Endodermal cell (in vitro differentiated cells): ENCODE results near the gene PEAR1. TPM values are rescaled to one million over a fixed set of nuclear protein-coding genes. Genes with fewer than 3 reads are reported as not detected.

ENCODE experiments used
- DNase-seq: peaks from one replicate; pipeline ENCODE4 v3.0.0-alpha.2; 2017
- H3K27ac ChIP-seq: 2 replicates; pipeline ENCODE4 v1.5.1; 2013; ENCODE audit warnings: mild to moderate bottlenecking, low read depth, low read length, moderate library complexity
- H3K27me3 ChIP-seq: 2 replicates; pipeline ENCODE4 v1.6.1; 2013; ENCODE audit warnings: mild to moderate bottlenecking, low read length, moderate library complexity; ENCODE audit not compliant: insufficient read depth, control insufficient read depth, poor library complexity, severe bottlenecking
- H3K36me3 ChIP-seq: 2 replicates; pipeline ENCODE4 v1.7.0; 2013; ENCODE audit warnings: mild to moderate bottlenecking, low read length, moderate library complexity; ENCODE audit not compliant: control insufficient read depth, insufficient read depth
- H3K4me1 ChIP-seq: one replicate; pipeline ENCODE4 v1.7.0; 2013; ENCODE audit warnings: low read length; ENCODE audit not compliant: control insufficient read depth, insufficient read depth
- H3K4me3 ChIP-seq: 2 replicates; pipeline ENCODE4 v1.5.1; 2013; ENCODE audit warnings: mild to moderate bottlenecking, low read length, moderate library complexity
- H3K9ac ChIP-seq: 2 replicates; pipeline ENCODE4 v1.6.1; 2013; ENCODE audit warnings: mild to moderate bottlenecking, low read length, moderate library complexity; ENCODE audit not compliant: poor library complexity, severe bottlenecking; ENCODE audit errors: extremely low read depth
- H3K9me3 ChIP-seq: 2 replicates; pipeline ENCODE4 v1.6.1; 2013; ENCODE audit warnings: mild to moderate bottlenecking, low read length, moderate library complexity; ENCODE audit not compliant: control insufficient read depth
- H3K27ac Mint-ChIP-seq: 2 replicates; pipeline ENCODE4 v1.8.0; 2020; ENCODE audit warnings: mixed read lengths
- H3K27me3 Mint-ChIP-seq: 2 replicates; pipeline ENCODE4 v1.8.0; 2021; ENCODE audit warnings: mild to moderate bottlenecking, mixed read lengths; ENCODE audit not compliant: insufficient read depth
- H3K36me3 Mint-ChIP-seq: 2 replicates; pipeline ENCODE4 v1.8.0; 2020; ENCODE audit warnings: low read depth, mixed read lengths
- H3K4me1 Mint-ChIP-seq: 2 replicates; pipeline ENCODE4 v1.8.0; 2020; ENCODE audit warnings: mixed read lengths
- H3K4me3 Mint-ChIP-seq: 2 replicates; pipeline ENCODE4 v1.8.0; 2020; ENCODE audit warnings: mild to moderate bottlenecking, moderate library complexity, mixed read lengths
- H3K9me3 Mint-ChIP-seq: 2 replicates; pipeline ENCODE4 v1.8.0; 2020; ENCODE audit warnings: mild to moderate bottlenecking, mixed read lengths
- CTCF ChIP-seq: fragments of 200-600 bp; sonication (generic); conservative IDR thresholded peaks from 2 replicates; pipeline ENCODE4 v1.5.0; 2021; ENCODE audit warnings: antibody characterized with exemption, mild to moderate bottlenecking
- WGBS, 2 experiments: methylation state at CpG; one replicate each; pipeline versions ENCODE4 v1.1.5 to v1.1.7; 2013; ENCODE audit warnings: missing lambda C conversion rate in 2 of 2, mixed read lengths in 1 of 2; ENCODE audit not compliant: insufficient coverage in 1 of 2, insufficient read length in 1 of 2; 5-methylcytosine and 5-hydroxymethylcytosine counted together
- total RNA-seq, 2 donors: library from RNA; stranded (reverse); fragmentation: NEBNext Ultra II Directional in 1 of 2; extraction: Animal tissue kit (Norgen Biotek cat#: 25700) in 1 of 2; gene quantifications; 2 replicates in 1 of 2; 3 replicates in 1 of 2; pipeline ENCODE4 v1.2.1, GENCODE V29; 2021

PEAR1 gene
- total RNA-seq, 2 donors from 2014 or later, result 0.29 to 0.53 TPM

GRCh38 chr1:156923670-156924477, 30.4 kb downstream of the PEAR1 start:
- H3K36me3 ChIP-seq, result no peaks in the 10 kb centered on the region
- H3K4me1 ChIP-seq, result no peaks in the 10 kb centered on the region
- Mint-ChIP-seq H3K4me3 (peak overlapping the region; percentile 47), H3K27ac (no peak overlapping the region), H3K9me3 (no peaks in the 10 kb centered on the region), H3K36me3 (no peaks in the 10 kb centered on the region), H3K27me3 (peaks cover 100% of the 10 kb centered on the region), H3K4me1 (peaks cover 10% of the 10 kb centered on the region)
- no peak overlapping the region for H3K9ac ChIP-seq
- TF ChIP-seq CTCF, result no peak
- H3K27ac ChIP-seq, result no peak overlapping the region
- 2 to 3% methylated on average over 17 to 63 of the region's 64 CpGs for WGBS, 2 experiments
- no peaks in the 10 kb centered on the region for H3K9me3 ChIP-seq
- H3K4me3 ChIP-seq, result peak overlapping the region; percentile 69
- peaks cover 100% of the 10 kb centered on the region for H3K27me3 ChIP-seq
- peak; percentile 72 for DNase-seq

- WGBS, 2 experiments, result 24 to 54% methylated on average over 3 to 22 of the region's 22 CpGs
- H3K36me3 ChIP-seq, result no peaks in the 10 kb centered on the region
- Mint-ChIP-seq H3K27ac (no peak overlapping the region), H3K4me1 (peaks cover 10% of the 10 kb centered on the region), H3K36me3 (no peaks in the 10 kb centered on the region), H3K4me3 (peak overlapping the region; percentile 47), H3K27me3 (peaks cover 100% of the 10 kb centered on the region), H3K9me3 (no peaks in the 10 kb centered on the region)
- H3K9ac ChIP-seq, result no peak overlapping the region
- H3K4me1 ChIP-seq, result no peaks in the 10 kb centered on the region
- H3K27me3 ChIP-seq, result peaks cover 100% of the 10 kb centered on the region
- no peak overlapping the region for H3K27ac ChIP-seq
- TF ChIP-seq CTCF, result no peak
- H3K4me3 ChIP-seq, result peak overlapping the region; percentile 69
- DNase-seq, result peak; percentile 75
- H3K9me3 ChIP-seq, result no peaks in the 10 kb centered on the region
Observed at GRCh38 chr1:156924478-156925153, 31.1 kb downstream of the PEAR1 start.

GRCh38 chr1:156925154-156926010, 31.9 kb downstream of the PEAR1 start:
- no peaks in the 10 kb centered on the region for H3K36me3 Mint-ChIP-seq
- H3K27ac Mint-ChIP-seq, result no peak overlapping the region
- no peaks in the 10 kb centered on the region for H3K36me3 ChIP-seq
- H3K4me1 Mint-ChIP-seq, result peaks cover 10% of the 10 kb centered on the region
- TF ChIP-seq CTCF, result no peak
- H3K9me3 ChIP-seq, result no peaks in the 10 kb centered on the region
- H3K27me3 Mint-ChIP-seq, result peaks cover 99% of the 10 kb centered on the region
- H3K9me3 Mint-ChIP-seq, result no peaks in the 10 kb centered on the region
- DNase-seq, result no peak
- no peak overlapping the region for H3K9ac ChIP-seq
- H3K4me3 ChIP-seq, result no peak overlapping the region
- H3K27me3 ChIP-seq, result peaks cover 94% of the 10 kb centered on the region
- H3K27ac ChIP-seq, result no peak overlapping the region
- no peaks in the 10 kb centered on the region for H3K4me1 ChIP-seq
- peak overlapping the region; percentile 47 for H3K4me3 Mint-ChIP-seq
- 75 to 84% methylated on average over 2 to 5 of the region's 5 CpGs for WGBS, 2 experiments
